Measurements from ENCODE around the gene GRM1. TPM values are rescaled to one million over a fixed set of nuclear protein-coding genes. Genes with fewer than 3 reads are reported as not detected.

The GRM1 gene
- total RNA-seq, 1 donor from 2014 or later, result 2.9 TPM

Other genes with a start within 250 kb of the GRM1 start
- 13.1 TPM for gene FBXO30, start 214.3 kb upstream of the GRM1 start, total RNA-seq
- gene SHPRH, start 64.7 kb upstream of the GRM1 start, total RNA-seq, result 10.9 TPM

All from Right ventricle myocardium inferior (tissue), 1 donor.